HG03520 (cell line): ENCODE data around the gene EVL.

Source experiments
- ATAC-seq: cut with Tn5 transposase; IDR thresholded peaks from one replicate; pipeline ENCODE4 v1.9.1; 2021; ENCODE audit warnings: mild to moderate bottlenecking, moderate library complexity; ENCODE audit not compliant: unreplicated experiment

Gene EVL

GRCh38 chr14:100106250-100107112, 41.3 kb downstream of the EVL start:
- ATAC-seq: no peak

GRCh38 chr14:100107236-100107635, 42.0 kb downstream of the EVL start:
- no peak for ATAC-seq

- peak; percentile 65 for ATAC-seq
These were observed 43.0 kb downstream of the EVL start for GRCh38 chr14:100108042-100108825.

GRCh38 chr14:100108840-100109593, 43.8 kb downstream of the EVL start:
- ATAC-seq: no peak

- ATAC-seq: no peak
These were observed 44.4 kb downstream of the EVL start for GRCh38 chr14:100109594-100109955.

- no peak for ATAC-seq
These were observed 45.6 kb downstream of the EVL start for GRCh38 chr14:100110816-100111215.

GRCh38 chr14:100111931-100112704, 46.9 kb downstream of the EVL start:
- no peak for ATAC-seq

- no peak for ATAC-seq
These were observed 49.0 kb downstream of the EVL start for GRCh38 chr14:100114109-100114765.

GRCh38 chr14:100115236-100115635, 50.0 kb downstream of the EVL start:
- no peak for ATAC-seq

GRCh38 chr14:100115726-100116125, 50.5 kb downstream of the EVL start:
- no peak for ATAC-seq

- ATAC-seq: no peak
These were observed 50.9 kb downstream of the EVL start for GRCh38 chr14:100116134-100116533.

- ATAC-seq: no peak
These were observed 51.8 kb downstream of the EVL start for GRCh38 chr14:100117026-100117425.

- ATAC-seq: no peak
These were observed 52.6 kb downstream of the EVL start for GRCh38 chr14:100117633-100118395.

- no peak for ATAC-seq
These were observed 53.3 kb downstream of the EVL start for GRCh38 chr14:100118396-100119011.

- no peak for ATAC-seq
These were observed 54.0 kb downstream of the EVL start for GRCh38 chr14:100119251-100119650.

GRCh38 chr14:100120522-100121269, 55.5 kb downstream of the EVL start:
- no peak for ATAC-seq

- no peak for ATAC-seq
These were observed 56.6 kb downstream of the EVL start for GRCh38 chr14:100121643-100122480.
